ENCODE measurements around the gene PARD6G.
"Not testable (repeated sequence)": the region's sequence is repeated elsewhere in the genome, so short reads cannot be mapped to it uniquely, and the experiment has no call there.

Gene PARD6G, protein sequence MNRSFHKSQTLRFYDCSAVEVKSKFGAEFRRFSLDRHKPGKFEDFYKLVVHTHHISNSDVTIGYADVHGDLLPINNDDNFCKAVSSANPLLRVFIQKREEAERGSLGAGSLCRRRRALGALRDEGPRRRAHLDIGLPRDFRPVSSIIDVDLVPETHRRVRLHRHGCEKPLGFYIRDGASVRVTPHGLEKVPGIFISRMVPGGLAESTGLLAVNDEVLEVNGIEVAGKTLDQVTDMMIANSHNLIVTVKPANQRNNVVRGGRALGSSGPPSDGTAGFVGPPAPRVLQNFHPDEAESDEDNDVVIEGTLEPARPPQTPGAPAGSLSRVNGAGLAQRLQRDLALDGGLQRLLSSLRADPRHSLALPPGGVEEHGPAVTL

DNA sequence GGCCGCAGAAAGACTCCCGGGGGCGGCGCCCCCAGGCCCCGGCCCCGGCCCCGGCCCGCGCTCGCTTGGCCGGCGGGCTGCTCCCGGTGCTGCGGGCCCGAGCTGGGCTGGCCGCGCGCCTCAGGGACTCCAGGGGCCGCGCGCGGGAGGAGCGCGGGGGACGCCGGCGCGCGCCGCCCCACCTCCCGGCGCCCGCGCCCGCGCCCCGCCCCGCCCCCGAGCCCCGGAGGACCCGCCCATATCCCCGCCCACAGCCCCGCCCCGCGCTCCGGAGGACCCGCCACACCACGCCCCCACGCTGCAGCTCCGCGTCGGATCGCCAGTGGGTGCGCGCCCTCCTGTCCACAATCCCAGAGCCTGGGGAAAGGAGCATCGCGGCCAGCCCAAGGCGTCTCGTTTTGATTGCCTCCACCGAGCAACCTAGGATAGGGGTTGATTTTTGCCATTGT is at the start of gene PARD6G:
PARD6G (minus strand) TSS at position 122 of the 449 bp plus-strand sequence. CDS start 166 bp downstream, outside the sequence.
- no peak for DNase-seq

GRCh38 chr18:80262241-80263033 is 15.1 kb upstream of the PARD6G start:
- not testable (repeated sequence) for DNase-seq

DNA sequence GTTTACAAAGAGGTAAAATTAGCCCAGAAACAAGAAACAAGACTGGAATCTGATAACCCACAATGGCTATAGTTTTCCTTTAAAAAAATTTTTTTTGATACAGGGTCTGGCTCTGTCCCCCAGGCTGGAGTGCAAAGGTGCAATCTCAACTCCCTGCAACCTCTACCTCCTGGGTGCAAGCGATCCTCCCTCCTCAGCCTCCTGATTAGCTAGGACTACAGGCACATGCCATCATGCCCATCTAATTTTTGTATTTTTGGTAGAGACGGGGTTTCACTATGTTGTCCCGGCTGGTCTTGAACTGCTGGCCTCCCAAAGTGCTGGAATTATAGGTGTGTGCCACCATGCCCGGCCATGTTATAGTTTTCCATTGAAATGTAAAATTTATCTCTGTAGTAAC is 12.3 kb upstream of the PARD6G start:
- DNase-seq = no peak

- DNase-seq = no peak
Observed at GRCh38 chr18:80258640-80259039, 11.3 kb upstream of the PARD6G start.

GRCh38 chr18:80257579-80258543 is 10.5 kb upstream of the PARD6G start:
- not testable (repeated sequence) for DNase-seq

DNA sequence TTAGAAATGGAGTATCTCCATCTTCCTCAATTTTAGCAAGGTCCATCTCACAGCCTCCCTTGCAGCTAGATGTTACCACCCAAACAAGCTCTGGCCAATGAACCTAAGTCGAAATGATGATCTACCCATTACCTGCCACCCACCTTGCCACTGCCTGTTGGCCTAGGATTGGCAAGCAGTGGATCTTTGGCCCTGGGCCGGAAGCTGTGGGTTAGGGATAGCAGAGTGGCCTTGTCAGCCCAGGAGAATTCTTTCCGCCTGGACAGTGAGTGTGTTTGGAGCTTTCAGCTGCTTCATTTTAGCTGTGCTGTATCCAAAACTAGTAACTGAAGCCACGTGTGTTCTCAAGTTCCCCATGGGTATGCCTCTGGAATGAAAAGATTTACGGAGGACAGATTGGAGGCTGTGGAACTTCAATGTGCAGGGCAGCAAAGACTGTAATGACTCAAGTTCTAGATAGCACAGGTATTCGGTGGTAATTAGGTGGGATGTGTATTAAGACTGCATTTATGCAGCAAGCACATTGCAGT is 7.7 kb upstream of the PARD6G start:
- DNase-seq = no peak

GRCh38 chr18:80253871-80254492 is 6.7 kb upstream of the PARD6G start:
- no peak for DNase-seq

GRCh38 chr18:80253236-80253635 is 5.9 kb upstream of the PARD6G start:
- DNase-seq = no peak

GRCh38 chr18:80252136-80252535 is 4.8 kb upstream of the PARD6G start:
- DNase-seq = no peak

DNA sequence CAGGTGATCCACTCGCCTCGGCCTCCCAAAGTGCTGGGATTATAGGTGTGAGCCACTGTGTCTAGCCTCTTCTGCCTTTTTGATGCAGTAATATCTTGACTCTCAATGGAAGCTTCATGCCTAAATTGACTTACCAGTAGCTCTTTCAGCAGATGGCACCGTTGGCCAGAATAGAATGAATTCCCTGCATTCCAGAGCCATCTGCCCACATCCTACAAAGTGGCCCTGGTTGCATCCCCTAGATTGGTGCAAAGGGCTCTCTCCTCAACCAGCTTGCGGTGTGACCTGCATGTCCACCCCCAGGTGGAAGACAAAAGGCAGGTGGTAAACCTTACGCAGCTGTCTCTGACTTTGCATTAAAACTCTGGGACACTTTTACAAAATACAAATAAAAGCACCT is 4.4 kb upstream of the PARD6G start:
- DNase-seq = no peak

GRCh38 chr18:80250740-80251364 is 3.5 kb upstream of the PARD6G start:
- no peak for DNase-seq

GRCh38 chr18:80249217-80250093 is 2.1 kb upstream of the PARD6G start:
- no peak for DNase-seq

- DNase-seq = no peak
Observed at GRCh38 chr18:80246445-80247392, 595 bp downstream of the PARD6G start.

- no peak for DNase-seq
Observed at GRCh38 chr18:80245781-80246444, 1.4 kb downstream of the PARD6G start.

GRCh38 chr18:80244956-80245730 is 2.2 kb downstream of the PARD6G start:
- DNase-seq = no peak

DNA sequence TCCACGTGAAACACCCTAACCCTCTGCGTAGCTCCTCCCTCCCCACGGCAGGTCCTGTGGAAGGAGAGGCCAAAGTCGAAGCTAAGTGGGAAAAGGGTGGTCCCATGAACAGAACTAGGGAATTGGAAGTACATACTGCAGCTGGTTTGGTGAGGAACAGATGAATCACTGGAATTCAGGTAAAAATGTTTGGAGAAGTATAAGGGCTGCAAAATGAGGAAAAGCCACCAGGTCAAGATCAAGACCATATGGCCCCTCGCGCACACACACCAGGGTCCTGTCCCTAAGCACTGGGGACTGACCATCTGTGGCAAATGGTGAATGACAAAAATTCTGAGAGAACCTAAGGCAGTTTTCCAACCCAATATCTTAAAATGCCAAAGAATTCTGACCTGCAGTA is 3.1 kb downstream of the PARD6G start:
- no peak for DNase-seq

- DNase-seq = no peak
Observed at GRCh38 chr18:80243204-80243603, 4.1 kb downstream of the PARD6G start.

All from GOT3 (cell line).